ENCODE measurements around the gene ENTPD7.
"Not testable (repeated sequence)": the region's sequence is repeated elsewhere in the genome, so short reads cannot be mapped to it uniquely, and the experiment has no call there.

Gene ENTPD7

DNA sequence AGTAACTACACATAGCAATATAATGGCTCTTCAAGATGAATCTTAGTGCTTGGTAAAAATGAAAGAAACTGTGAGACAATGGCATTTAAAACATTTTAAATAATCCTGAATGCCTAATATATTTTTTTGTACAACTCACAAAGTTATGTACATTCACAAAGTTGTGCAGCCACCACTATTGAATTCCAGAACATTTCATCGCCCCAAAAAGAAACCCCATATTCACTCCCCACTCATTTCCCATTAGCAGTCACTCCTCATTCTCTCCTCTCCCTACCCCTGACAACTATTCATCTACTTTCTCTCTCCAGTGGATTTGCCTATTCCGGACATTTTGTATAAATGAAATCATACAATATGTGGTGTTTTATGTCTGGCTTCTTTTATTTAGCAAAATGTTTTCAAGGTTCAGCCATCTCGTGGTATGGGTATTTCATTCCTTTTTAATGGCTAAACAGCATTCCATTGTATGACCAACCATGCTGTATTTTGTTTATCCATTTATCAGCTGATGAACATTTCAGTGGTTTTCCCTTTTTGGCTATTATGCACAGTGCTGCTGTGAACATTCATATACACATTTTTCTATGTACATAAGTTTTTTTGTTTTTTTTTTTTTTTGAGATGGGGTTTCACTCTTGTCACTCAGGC is 34.7 kb downstream of the ENTPD7 start:
- no peak for DNase-seq

DNA sequence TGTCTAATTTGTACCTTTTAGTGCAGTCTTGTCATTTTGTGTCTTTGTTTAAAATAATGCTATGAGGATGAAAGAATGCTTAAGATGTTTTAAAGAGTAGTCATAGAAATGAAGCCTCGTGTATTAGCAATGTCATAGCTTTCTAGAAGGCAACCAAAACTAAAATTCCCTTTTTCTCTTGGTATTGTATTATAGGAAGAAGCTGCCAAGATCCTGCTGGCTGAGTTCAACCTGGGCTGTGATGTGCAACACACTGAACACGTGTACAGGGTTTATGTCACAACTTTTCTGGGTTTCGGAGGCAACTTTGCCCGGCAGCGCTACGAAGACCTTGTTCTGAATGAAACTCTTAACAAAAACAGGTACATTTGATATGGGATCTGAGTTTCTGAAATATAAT is 36.5 kb downstream of the ENTPD7 start:
- DNase-seq = no peak

- DNase-seq = no peak
Measured at GRCh38 chr10:99698504-99699080, 39.3 kb downstream of the ENTPD7 start.

DNA sequence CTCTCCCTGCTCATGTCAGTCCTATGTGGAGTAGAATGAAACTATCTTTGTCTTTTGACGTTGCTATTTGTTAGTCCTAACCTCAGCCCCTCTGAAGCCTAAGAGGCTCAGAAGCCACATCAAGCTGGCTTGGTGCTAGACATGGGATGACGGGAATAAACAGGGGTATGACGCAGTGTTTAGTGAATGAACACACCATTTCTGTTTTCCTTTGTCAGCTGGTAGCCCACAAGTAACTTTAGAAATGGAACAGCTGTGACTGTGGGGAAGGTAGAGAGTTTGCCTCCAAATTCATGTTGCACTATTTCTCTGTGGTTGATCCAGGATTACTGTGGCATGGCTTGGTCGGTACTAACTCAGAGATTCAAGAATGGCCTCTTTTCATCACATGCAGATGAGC is 41.3 kb downstream of the ENTPD7 start:
- no peak for DNase-seq

GRCh38 chr10:99708428-99709012 is 49.2 kb downstream of the ENTPD7 start:
- no peak for DNase-seq

DNA sequence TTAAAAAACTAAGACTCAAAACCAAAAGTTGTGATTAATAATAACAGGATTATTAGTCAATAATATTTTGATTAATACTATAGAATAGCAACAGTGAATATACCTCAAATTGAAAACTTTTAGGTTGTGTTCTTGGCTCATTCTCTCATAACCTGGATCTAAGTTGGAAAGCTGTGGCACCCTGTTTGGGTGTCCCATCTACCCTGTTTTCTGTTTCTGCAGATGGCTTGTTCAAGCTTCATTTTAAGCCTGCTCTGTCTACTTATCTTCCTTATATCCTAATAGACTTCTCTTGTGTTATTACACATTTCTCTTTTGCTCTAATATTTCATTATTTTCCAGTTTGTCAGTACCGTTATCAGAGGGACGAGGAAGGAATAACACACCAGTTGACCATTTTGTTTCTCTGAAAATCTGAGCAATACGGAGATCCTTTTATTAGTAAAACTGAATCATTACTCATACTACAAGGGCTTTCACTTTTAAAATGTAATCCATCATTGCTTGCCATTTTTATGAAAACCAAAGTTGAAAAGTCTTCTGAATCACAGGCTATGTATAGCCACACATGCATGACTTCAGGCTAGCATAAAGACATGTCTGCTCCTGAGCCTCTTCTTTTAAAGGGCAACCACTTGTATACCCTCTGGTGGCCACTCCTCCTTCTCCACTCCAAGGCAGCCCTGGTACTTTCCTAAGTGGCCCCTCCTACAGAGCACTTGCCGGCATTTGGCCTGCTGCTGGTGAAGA is 50.3 kb downstream of the ENTPD7 start:
- DNase-seq = no peak

DNA sequence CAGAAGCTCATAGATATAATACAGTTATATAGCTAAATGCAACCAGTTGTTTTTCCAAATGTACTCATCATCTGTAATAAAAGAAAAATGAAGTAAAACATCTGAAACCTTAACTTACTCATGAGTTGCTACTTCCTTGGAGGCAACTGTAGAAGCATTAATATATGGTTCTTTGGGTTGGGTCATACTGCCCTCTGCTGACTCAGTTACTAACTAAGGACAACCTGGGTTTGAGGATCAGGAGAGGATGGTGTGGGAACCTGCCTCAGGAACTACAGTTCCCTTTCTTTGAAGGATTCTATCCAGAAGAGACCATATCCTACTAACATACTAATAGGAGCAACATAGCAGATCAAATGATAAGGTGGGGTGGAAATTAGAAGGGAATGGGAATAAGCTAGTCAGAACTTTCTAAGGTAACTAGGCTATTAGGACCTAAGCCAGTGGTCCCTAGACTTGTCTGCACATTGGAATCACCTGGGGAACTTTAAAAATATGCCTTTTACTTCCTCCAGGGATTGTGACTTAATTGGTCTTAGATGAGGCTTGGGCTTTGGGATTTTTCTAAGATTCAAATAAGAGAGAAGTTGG is 51.9 kb downstream of the ENTPD7 start:
- DNase-seq = no peak

- DNase-seq = no peak
Measured at GRCh38 chr10:99714446-99714845, 55.1 kb downstream of the ENTPD7 start.

DNA sequence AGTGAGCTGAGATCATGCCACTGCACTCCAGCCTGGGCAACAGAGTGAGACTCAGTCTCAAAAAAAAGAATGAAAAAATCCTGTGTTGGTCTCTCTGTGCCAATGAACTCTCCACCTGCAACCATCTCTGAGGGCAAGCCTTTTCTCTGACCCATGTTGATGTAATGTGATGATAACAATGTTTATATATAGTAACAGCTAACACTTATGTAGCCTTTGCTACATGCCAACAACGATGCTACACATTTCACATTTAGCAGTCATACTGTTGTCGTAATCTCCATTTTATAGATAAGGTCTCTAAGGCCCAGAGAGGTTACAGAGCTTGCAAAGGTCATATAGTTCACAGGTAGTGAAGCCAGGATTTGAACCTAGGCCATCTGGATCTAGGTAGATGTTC is 61.1 kb downstream of the ENTPD7 start:
- DNase-seq = no peak

DNA sequence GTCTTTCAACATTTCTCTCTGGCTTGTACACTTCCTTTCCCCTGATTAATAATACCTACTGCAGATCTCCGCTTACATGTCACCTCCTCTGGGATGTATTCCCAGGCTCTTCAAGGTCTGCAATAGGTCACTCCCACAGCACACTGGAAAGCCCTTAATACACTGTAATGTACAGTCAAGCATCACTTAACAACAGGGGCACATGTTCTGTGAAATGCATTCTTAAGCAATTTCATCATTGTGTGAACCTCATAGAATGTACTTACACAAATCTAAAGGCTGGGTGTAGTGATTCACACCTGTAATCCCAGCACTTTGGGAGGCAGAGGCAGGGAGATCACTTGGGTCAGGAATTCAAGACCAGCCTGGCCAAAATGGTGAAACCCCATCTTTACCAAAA is 70.7 kb downstream of the ENTPD7 start:
- no peak for DNase-seq

GRCh38 chr10:99731306-99732032 is 72.2 kb downstream of the ENTPD7 start:
- DNase-seq = no peak

- DNase-seq = peak; percentile 93
Measured at GRCh38 chr10:99732033-99732842, 72.9 kb downstream of the ENTPD7 start, which contains the start of the genes COX15 and CUTC. Gene COX15 (minus strand): TSS chr10:99732127. CDS start chr10:99732049, 78 bp downstream. Gene CUTC (plus strand): TSS chr10:99732234. CDS start chr10:99732349, 115 bp downstream.

DNA sequence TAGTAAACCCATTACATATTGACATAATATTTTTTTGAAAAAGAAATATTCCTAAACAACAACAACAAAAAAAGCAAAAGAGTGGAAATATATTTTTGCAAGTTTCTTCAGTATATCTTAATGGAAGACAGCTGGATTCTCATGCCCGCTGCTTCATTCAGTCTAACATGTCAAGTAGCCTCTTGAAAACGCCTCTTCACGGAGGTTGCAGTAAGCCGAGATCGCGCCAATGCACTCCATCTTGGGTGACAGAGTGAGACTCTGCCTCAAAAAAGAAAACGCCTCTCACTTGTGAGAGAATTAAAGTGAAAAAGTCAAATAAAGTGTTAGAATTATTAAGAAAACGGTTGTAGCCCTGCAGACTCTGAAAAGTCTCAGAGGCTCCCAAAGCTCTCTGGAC is 74.1 kb downstream of the ENTPD7 start:
- no peak for DNase-seq

DNA sequence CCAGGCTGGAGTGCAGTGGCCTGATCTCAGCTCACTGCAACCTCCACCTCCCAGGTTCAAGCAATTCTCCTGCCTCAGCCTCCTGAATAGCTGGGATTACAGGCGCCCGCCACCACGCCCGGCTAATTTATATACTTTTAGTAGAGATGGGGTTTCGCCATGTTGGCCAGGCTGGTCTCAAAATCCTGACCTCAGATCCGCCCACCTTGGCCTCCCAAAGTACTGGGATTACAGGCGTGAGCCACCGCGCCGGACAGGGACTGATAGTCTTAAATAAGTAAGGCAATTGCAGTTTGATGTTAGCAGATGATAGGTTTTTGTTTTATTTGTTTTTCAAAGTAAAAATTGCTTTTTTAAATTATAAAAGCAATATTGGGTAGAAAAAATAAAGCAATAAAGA is 74.8 kb downstream of the ENTPD7 start:
- DNase-seq = not testable (repeated sequence)

DNA sequence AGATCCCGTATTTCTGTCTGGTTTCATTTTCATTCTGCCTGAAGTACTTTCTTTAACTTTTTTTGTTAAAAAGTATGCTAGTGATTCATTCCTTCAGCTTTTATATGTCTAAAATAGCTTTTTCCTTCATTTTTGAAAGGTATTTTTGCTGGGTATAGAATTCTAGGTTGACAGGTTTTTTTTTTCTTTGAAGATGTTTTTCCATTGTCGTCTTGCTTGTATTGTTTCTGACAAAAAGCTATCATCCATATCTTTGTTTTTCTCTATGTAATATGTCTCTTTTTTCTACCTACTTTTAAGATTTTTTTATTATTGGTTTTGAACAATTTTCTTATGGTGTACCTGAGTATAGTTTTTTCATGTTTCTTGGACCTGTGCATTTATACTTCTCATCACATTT is 81.0 kb downstream of the ENTPD7 start:
- DNase-seq = no peak

DNA sequence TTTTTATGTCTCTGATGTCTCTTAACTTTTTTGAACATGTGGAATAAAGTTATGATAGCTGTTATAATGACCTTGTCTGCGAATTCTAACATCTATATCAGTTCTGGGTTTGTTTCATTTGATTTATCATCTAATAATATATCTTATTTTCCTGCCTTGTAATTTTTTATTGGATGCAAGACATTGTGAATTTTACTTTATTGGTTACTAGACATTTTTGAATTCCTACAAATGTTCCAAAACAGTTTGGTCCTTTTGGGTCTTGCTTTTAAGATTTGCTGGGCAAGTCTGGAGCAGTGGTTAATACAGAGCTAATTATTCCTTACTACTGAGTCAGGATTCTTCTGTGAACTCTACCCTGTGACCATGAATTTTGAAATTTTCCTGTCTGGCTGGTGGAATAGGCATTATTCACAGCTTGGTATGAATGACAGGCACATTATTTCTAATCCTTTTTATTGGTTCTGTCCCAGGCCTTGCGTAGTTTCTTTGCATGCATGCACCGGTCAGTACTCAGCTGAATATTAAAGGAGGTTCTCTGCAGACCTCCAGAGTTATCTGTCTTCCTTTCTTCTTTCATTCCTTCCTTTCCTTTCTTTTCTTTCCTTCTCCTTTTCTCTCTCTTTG is 81.7 kb downstream of the ENTPD7 start:
- no peak for DNase-seq

GRCh38 chr10:99742254-99742653 is 82.9 kb downstream of the ENTPD7 start:
- DNase-seq = no peak

- no peak for DNase-seq
Measured at GRCh38 chr10:99742701-99743100, 83.4 kb downstream of the ENTPD7 start.

- DNase-seq = no peak
Measured at GRCh38 chr10:99743841-99744240, 84.5 kb downstream of the ENTPD7 start.

DNA sequence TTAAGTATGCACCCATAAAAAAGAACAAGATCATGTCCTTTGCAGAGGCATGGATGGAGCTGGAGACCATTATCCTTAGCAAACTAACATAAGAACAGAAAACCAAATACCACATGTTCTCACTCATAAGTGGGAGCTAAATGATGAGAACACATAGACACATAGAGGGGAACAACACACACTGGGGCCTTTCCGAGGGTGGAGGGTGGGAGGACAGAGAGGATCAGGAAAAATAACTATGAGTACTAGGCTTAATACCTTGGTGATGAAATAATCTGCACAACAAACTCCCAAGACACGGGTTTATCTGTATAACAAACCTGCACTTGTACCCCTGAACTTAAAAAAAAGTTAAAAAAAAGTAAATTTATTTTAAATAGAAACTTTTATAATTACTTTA is 86.9 kb downstream of the ENTPD7 start:
- DNase-seq = not testable (repeated sequence)

DNA sequence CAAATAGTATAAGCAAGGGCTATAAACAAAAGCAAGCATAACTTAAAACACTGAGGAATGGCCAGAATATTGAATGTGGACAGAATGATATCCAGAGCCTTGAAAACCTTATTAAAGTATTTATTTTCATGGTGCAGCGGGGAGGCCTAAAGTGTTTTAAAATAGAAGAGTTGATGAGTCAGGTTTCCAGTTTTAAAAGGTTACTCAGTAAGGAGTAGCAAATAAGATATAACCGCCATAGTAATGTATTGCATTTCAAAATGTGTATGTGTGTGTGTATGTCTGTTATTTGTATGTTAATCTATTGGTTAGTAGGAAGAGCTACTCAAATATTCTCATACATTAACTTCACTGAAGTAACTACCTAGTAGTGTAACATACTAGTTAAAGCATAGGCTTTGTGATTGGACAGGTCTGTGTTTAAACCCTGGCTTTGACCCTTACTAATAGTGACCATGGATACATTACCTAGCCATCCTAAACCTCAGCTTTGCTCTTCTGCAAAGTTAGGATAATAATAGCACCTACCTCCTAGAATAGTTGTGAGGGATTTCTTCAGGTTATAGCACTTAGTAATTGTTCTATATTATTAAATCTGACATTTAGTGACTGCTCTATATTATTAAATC is 89.6 kb downstream of the ENTPD7 start:
- no peak for DNase-seq
